Hepatocyte (in vitro differentiated cells): ENCODE data around the gene MUC5AC. TPM values are rescaled to one million over a fixed set of nuclear protein-coding genes. Genes with fewer than 3 reads are reported as not detected.

Experiments
- DNase-seq: peaks from one replicate; pipeline ENCODE4 v3.0.0-alpha.2; 2016; ENCODE audit warnings: low spot score
- H2AFZ ChIP-seq: fragments of 200-600 bp; sonication (generic); 2 replicates; pipeline ENCODE4 v1.6.0; 2016; ENCODE audit warnings: antibody characterized with exemption, mild to moderate bottlenecking
- H3K27ac ChIP-seq: fragments of 200-600 bp; sonication (generic); 2 replicates; pipeline ENCODE4 v1.5.1; 2016; ENCODE audit warnings: mild to moderate bottlenecking
- H3K27me3 ChIP-seq: fragments of 200-600 bp; sonication (generic); 2 replicates; pipeline ENCODE4 v1.6.1; 2016
- H3K36me3 ChIP-seq: fragments of 200-600 bp; sonication (generic); replicated peaks from 2 replicates; pipeline ENCODE4 v1.5.1; 2016; ENCODE audit warnings: low read depth; ENCODE audit not compliant: insufficient read depth
- H3K4me1 ChIP-seq: fragments of 200-600 bp; sonication (generic); 2 replicates; pipeline ENCODE4 v1.5.1; 2016; ENCODE audit warnings: mild to moderate bottlenecking, moderate library complexity; ENCODE audit not compliant: insufficient read depth
- H3K4me2 ChIP-seq: fragments of 200-600 bp; sonication (generic); 2 replicates; pipeline ENCODE4 v1.6.0; 2016
- H3K4me3 ChIP-seq: fragments of 200-600 bp; sonication (generic); 2 replicates; pipeline ENCODE4 v1.5.1; 2016; ENCODE audit warnings: mild to moderate bottlenecking
- H3K79me2 ChIP-seq: fragments of 200-600 bp; sonication (generic); 2 replicates; pipeline ENCODE4 v1.6.0; 2017; ENCODE audit warnings: mild to moderate bottlenecking
- H3K9me2 ChIP-seq: fragments of 200-600 bp; sonication (generic); replicated peaks from 2 replicates; pipeline ENCODE4 v1.6.0; 2017; ENCODE audit warnings: mild to moderate bottlenecking; ENCODE audit not compliant: insufficient read depth
- H3K9me3 ChIP-seq: fragments of 200-600 bp; sonication (generic); 2 replicates; pipeline ENCODE4 v1.5.1; 2016; ENCODE audit warnings: low read depth, mild to moderate bottlenecking
- H4K20me1 ChIP-seq: fragments of 200-600 bp; sonication (generic); 2 replicates; pipeline ENCODE4 v1.6.0; 2016; ENCODE audit warnings: mild to moderate bottlenecking; ENCODE audit not compliant: insufficient read depth, poor library complexity, severe bottlenecking
- CTCF ChIP-seq: fragments of 200-600 bp; sonication (generic); IDR thresholded peaks from 2 replicates; pipeline ENCODE4 v1.5.1; 2016; ENCODE audit warnings: antibody characterized with exemption, mild to moderate bottlenecking; ENCODE audit not compliant: poor library complexity
- EZH2 ChIP-seq: fragments of 200-600 bp; sonication (generic); IDR thresholded peaks from 2 replicates; pipeline ENCODE4 v1.6.1; 2016; ENCODE audit warnings: antibody characterized with exemption, mild to moderate bottlenecking, borderline replicate concordance
- EZH2phosphoT487 ChIP-seq: fragments of 200-600 bp; sonication (generic); IDR thresholded peaks from one replicate; pipeline ENCODE4 v1.6.1; 2018; ENCODE audit warnings: antibody characterized with exemption, mild to moderate bottlenecking, low read depth, moderate library complexity; ENCODE audit not compliant: unreplicated experiment, severe bottlenecking
- WGBS: methylation state at CpG from one replicate; pipeline ENCODE4 v1.1.6; 2016; ENCODE audit warnings: low lambda C conversion rate; ENCODE audit errors: missing lambda C conversion rate; 5-methylcytosine and 5-hydroxymethylcytosine counted together
- polyA plus RNA-seq: library from polyadenylated mRNA; unstranded; fragments of >200 nt; fragmentation: Nextera tagmentation; extraction: Ambion mirVana; gene quantifications from 2 replicates; pipeline ENCODE4 v1.2.1, GENCODE V29; 2016
- total RNA-seq: library from RNA; depleted of rRNA; stranded (reverse); fragments of >200 nt; gene quantifications from 2 replicates; pipeline ENCODE4 v1.2.3, GENCODE V29; 2014

MUC5AC gene
- total and polyA plus RNA-seq, 2 experiments from 2014 or later = 0.07 to 0.08 TPM

GRCh38 chr11:1230456-1231395, 73.0 kb downstream of the MUC5AC start:
- Histone ChIP-seq H3K27me3 (no peaks in the 10 kb centered on the region), H3K79me2 (no peaks in the 10 kb centered on the region), H4K20me1 (no peaks in the 10 kb centered on the region), H3K4me2 (no peak overlapping the region), H3K4me3 (no peak overlapping the region), H3K36me3 (no peaks in the 10 kb centered on the region), H3K27ac (no peak overlapping the region), H3K9me3 (no peaks in the 10 kb centered on the region), H3K4me1 (no peaks in the 10 kb centered on the region), H3K9me2 (no peaks in the 10 kb centered on the region), H2AFZ (no peak overlapping the region)
- 83% methylated on average over 33 of the region's 45 CpGs for WGBS
- DNase-seq = no peak
- TF ChIP-seq CTCF (no peak), EZH2phosphoT487 (no peak), EZH2 (no peak)

GRCh38 chr11:1231396-1232020, 73.8 kb downstream of the MUC5AC start:
- Histone ChIP-seq H4K20me1 (no peaks in the 10 kb centered on the region), H3K9me3 (no peaks in the 10 kb centered on the region), H3K4me3 (no peak overlapping the region), H3K4me2 (no peak overlapping the region), H3K4me1 (no peaks in the 10 kb centered on the region), H3K9me2 (no peaks in the 10 kb centered on the region), H2AFZ (no peak overlapping the region), H3K27ac (no peak overlapping the region), H3K36me3 (no peaks in the 10 kb centered on the region), H3K79me2 (no peaks in the 10 kb centered on the region), H3K27me3 (no peaks in the 10 kb centered on the region)
- no peak for DNase-seq
- WGBS = 79% methylated on average over 16 of the region's 22 CpGs
- TF ChIP-seq CTCF = no peak

- no peaks in the 10 kb centered on the region for H3K79me2 ChIP-seq
- no peaks in the 10 kb centered on the region for H3K36me3 ChIP-seq
- 87% methylated on average over 38 of the region's 46 CpGs for WGBS
- no peaks in the 10 kb centered on the region for H3K9me3 ChIP-seq
- H3K9me2 ChIP-seq = no peaks in the 10 kb centered on the region
- no peak for TF ChIP-seq EZH2
- TF ChIP-seq CTCF = no peak
- TF ChIP-seq EZH2phosphoT487 = no peak
- no peak overlapping the region for H3K27ac ChIP-seq
- H4K20me1 ChIP-seq = no peaks in the 10 kb centered on the region
- H3K27me3 ChIP-seq = no peaks in the 10 kb centered on the region
- H3K4me1 ChIP-seq = no peaks in the 10 kb centered on the region
- H2AFZ ChIP-seq = no peak overlapping the region
- DNase-seq = no peak
- no peak overlapping the region for H3K4me2 ChIP-seq
- no peak overlapping the region for H3K4me3 ChIP-seq
These were observed 74.5 kb downstream of the MUC5AC start for GRCh38 chr11:1232021-1232882.
